Peyer's patch (tissue), 4 donors: Measurements from ENCODE around the gene HMGB4.

ENCODE experiments used
- POLR2A ChIP-seq, 2 donors: fragments of 450-650 bp; IDR thresholded peaks; one replicate each; pipeline ENCODE4 v1.5.1; 2017; ENCODE audit warnings: antibody characterized with exemption in 2 of 2, mild to moderate bottlenecking in 2 of 2, moderate library complexity in 2 of 2
- TF ChIP-seq, protein P1 (sequence below), 6 experiments: fragments of 450-650 bp in 4 of 6; fragments of 200-600 bp in 2 of 6; sonication (generic) in 1 of 6; IDR thresholded peaks; one replicate each; pipeline ENCODE4 v1.5.1; 2017 to 2019; ENCODE audit warnings: antibody characterized with exemption in 6 of 6, mild to moderate bottlenecking in 3 of 6, moderate library complexity in 1 of 6

- TF ChIP-seq, protein P1, sequence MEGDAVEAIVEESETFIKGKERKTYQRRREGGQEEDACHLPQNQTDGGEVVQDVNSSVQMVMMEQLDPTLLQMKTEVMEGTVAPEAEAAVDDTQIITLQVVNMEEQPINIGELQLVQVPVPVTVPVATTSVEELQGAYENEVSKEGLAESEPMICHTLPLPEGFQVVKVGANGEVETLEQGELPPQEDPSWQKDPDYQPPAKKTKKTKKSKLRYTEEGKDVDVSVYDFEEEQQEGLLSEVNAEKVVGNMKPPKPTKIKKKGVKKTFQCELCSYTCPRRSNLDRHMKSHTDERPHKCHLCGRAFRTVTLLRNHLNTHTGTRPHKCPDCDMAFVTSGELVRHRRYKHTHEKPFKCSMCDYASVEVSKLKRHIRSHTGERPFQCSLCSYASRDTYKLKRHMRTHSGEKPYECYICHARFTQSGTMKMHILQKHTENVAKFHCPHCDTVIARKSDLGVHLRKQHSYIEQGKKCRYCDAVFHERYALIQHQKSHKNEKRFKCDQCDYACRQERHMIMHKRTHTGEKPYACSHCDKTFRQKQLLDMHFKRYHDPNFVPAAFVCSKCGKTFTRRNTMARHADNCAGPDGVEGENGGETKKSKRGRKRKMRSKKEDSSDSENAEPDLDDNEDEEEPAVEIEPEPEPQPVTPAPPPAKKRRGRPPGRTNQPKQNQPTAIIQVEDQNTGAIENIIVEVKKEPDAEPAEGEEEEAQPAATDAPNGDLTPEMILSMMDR (IDR thresholded peaks at IDR 0.05): no peak
- no peak for TF ChIP-seq POLR2A (IDR thresholded peaks at IDR 0.05)
These were observed 42.6 kb upstream of the HMGB4 start for GRCh38 chr1:33821291-33821690.
